Measurements from ENCODE around the gene FZD2. TPM values are rescaled to one million over a fixed set of nuclear protein-coding genes. Genes with fewer than 3 reads are reported as not detected.

Gene FZD2
- total and polyA plus RNA-seq, 9 of the 15 experiments (the other 6 are each of a cell fraction or from before 2014, with no cell fraction given): 0.03 to 4.5 (median 1.1) TPM; not detected in 1

DNA sequence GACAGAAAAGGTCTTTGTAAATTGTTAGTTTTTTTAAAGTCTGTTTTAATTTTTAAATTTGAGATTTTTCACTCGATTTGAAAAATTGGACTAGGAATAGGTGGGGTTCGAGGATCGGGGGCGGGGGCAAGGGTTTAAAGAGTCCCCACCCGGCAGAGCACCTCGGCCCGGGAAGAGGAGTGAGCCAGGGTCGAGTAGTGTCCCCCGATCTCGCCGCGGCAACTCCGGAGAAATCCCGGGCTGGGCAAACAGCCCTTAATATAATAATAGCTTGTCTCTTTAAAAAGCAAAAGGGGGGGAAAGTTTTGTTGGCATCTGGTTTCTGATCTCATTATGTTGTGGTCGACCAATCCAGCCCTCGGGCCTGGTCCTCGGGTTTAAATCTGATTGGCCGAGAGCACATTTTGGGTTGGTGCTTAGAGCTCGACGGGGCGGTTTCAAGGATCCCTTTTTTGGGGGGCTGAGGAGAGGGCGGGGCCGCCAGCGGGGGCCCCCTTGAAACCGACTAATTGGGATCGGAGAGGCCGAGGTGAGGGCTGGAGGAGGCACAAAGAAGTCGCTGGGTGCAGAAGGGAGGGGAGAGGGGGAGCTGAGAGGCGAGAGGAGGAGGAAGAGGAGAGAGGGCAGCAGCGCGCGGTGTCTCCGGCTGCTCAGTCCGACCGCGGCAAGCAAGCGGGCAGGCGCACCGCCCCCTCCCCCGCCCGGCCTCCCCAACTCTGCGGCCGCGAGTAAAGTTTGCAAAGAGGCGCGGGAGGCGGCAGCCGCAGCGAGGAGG lies at the start of gene FZD2 (continued):
- TF ChIP-seq SMARCB1 (IDR thresholded peaks at IDR 0.05; ENCODE audit: insufficient read length, low read depth) (no peak), ZSCAN29 (IDR thresholded peaks at IDR 0.05) (peak; percentile 79; the same call in 1 of the 2 replicates), PML (IDR thresholded peaks at IDR 0.05; ENCODE audit: low read length) (no peak), LCOR (CRISPR knock-in tag; IDR thresholded peaks at IDR 0.05) (peak; percentile 100), SNRNP70 (optimal IDR thresholded peaks at IDR 0.05; ENCODE audit: low read depth, low read length) (no peak), HNRNPK (IDR thresholded peaks at IDR 0.05; ENCODE audit: low read depth, low read length, poor library complexity, severe bottlenecking) (no peak), ELF2 (CRISPR knock-in tag; IDR thresholded peaks at IDR 0.05) (no peak), RUNX1 (IDR thresholded peaks at IDR 0.05; ENCODE audit: low read depth) (no peak), CHD2 (IDR thresholded peaks at IDR 0.05; ENCODE audit: low read depth, low read length) (no peak; the same call in 1 of the 2 replicates), ZNF707 (CRISPR knock-in tag; conservative IDR thresholded peaks at IDR 0.05) (no peak), ZNF75A (CRISPR knock-in tag; IDR thresholded peaks at IDR 0.05) (no peak), NFIC (IDR thresholded peaks at IDR 0.05) (peak; percentile 74), YY1 (IDR thresholded peaks at IDR 0.05; ENCODE audit: borderline replicate concordance in 1 of 3, control insufficient read depth in 1 of 3, extremely low read depth in 1 of 3, insufficient read depth in 3 of 3, insufficient read length in 1 of 3, insufficient replicate concordance in 2 of 3, low read depth in 1 of 3, low read length in 2 of 3) (no peak), SP1 (CRISPR knock-in tag; IDR thresholded peaks at IDR 0.05) (no peak), CBX2 (IDR thresholded peaks at IDR 0.05; ENCODE audit: insufficient read depth, low read length, poor library complexity, severe bottlenecking) (no peak), ZNF766 (CRISPR knock-in tag; conservative IDR thresholded peaks at IDR 0.05) (no peak; the same call in 1 of the 2 replicates)
- TF ChIP-seq, protein P1, sequence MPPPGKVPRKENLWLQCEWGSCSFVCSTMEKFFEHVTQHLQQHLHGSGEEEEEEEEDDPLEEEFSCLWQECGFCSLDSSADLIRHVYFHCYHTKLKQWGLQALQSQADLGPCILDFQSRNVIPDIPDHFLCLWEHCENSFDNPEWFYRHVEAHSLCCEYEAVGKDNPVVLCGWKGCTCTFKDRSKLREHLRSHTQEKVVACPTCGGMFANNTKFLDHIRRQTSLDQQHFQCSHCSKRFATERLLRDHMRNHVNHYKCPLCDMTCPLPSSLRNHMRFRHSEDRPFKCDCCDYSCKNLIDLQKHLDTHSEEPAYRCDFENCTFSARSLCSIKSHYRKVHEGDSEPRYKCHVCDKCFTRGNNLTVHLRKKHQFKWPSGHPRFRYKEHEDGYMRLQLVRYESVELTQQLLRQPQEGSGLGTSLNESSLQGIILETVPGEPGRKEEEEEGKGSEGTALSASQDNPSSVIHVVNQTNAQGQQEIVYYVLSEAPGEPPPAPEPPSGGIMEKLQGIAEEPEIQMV (tag; conservative IDR thresholded peaks at IDR 0.05; ENCODE audit: low read depth): no peak
- TF ChIP-seq, protein P2, sequence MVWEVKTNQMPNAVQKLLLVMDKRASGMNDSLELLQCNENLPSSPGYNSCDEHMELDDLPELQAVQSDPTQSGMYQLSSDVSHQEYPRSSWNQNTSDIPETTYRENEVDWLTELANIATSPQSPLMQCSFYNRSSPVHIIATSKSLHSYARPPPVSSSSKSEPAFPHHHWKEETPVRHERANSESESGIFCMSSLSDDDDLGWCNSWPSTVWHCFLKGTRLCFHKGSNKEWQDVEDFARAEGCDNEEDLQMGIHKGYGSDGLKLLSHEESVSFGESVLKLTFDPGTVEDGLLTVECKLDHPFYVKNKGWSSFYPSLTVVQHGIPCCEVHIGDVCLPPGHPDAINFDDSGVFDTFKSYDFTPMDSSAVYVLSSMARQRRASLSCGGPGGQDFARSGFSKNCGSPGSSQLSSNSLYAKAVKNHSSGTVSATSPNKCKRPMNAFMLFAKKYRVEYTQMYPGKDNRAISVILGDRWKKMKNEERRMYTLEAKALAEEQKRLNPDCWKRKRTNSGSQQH (CRISPR knock-in tag; IDR thresholded peaks at IDR 0.05): no peak
- TF ChIP-seq, protein P3, sequence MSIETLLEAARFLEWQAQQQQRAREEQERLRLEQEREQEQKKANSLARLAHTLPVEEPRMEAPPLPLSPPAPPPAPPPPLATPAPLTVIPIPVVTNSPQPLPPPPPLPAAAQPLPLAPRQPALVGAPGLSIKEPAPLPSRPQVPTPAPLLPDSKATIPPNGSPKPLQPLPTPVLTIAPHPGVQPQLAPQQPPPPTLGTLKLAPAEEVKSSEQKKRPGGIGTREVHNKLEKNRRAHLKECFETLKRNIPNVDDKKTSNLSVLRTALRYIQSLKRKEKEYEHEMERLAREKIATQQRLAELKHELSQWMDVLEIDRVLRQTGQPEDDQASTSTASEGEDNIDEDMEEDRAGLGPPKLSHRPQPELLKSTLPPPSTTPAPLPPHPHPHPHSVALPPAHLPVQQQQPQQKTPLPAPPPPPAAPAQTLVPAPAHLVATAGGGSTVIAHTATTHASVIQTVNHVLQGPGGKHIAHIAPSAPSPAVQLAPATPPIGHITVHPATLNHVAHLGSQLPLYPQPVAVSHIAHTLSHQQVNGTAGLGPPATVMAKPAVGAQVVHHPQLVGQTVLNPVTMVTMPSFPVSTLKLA (conservative IDR thresholded peaks at IDR 0.05): peak in 1 of 2 experiments; percentile 65; a peak in 2 of 4 replicates
- TF ChIP-seq, protein P4, sequence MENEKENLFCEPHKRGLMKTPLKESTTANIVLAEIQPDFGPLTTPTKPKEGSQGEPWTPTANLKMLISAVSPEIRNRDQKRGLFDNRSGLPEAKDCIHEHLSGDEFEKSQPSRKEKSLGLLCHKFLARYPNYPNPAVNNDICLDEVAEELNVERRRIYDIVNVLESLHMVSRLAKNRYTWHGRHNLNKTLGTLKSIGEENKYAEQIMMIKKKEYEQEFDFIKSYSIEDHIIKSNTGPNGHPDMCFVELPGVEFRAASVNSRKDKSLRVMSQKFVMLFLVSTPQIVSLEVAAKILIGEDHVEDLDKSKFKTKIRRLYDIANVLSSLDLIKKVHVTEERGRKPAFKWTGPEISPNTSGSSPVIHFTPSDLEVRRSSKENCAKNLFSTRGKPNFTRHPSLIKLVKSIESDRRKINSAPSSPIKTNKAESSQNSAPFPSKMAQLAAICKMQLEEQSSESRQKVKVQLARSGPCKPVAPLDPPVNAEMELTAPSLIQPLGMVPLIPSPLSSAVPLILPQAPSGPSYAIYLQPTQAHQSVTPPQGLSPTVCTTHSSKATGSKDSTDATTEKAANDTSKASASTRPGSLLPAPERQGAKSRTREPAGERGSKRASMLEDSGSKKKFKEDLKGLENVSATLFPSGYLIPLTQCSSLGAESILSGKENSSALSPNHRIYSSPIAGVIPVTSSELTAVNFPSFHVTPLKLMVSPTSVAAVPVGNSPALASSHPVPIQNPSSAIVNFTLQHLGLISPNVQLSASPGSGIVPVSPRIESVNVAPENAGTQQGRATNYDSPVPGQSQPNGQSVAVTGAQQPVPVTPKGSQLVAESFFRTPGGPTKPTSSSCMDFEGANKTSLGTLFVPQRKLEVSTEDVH (IDR thresholded peaks at IDR 0.05; ENCODE audit: low read depth, partially characterized antibody): no peak

All from K562 (cell line).